Activated T-cell treated with anti-CD3 and anti-CD28 coated beads, Interleukin-2, amount 50 U/mL, for 24 hours (primary cell): ENCODE measurements around the gene TRIP6.

ENCODE experiments used
- DNase-seq: peaks from one replicate; pipeline ENCODE4 v3.0.0-alpha.2; 2020
- H3K27ac Mint-ChIP-seq: 2 replicates; pipeline ENCODE4 v1.8.0; 2020; ENCODE audit warnings: mild to moderate bottlenecking, mixed read lengths
- H3K27me3 Mint-ChIP-seq: 2 replicates; pipeline ENCODE4 v1.8.0; 2020; ENCODE audit warnings: mixed read lengths
- H3K36me3 Mint-ChIP-seq: 2 replicates; pipeline ENCODE4 v1.8.0; 2020; ENCODE audit warnings: low read depth, mixed read lengths
- H3K4me1 Mint-ChIP-seq: 2 replicates; pipeline ENCODE4 v1.8.0; 2020; ENCODE audit warnings: low read depth, mixed read lengths
- H3K4me3 Mint-ChIP-seq: 2 replicates; pipeline ENCODE4 v1.8.0; 2020; ENCODE audit warnings: mild to moderate bottlenecking, moderate library complexity, mixed read lengths
- H3K9me3 Mint-ChIP-seq: 2 replicates; pipeline ENCODE4 v1.8.0; 2020; ENCODE audit warnings: mixed read lengths

The TRIP6 gene

DNA sequence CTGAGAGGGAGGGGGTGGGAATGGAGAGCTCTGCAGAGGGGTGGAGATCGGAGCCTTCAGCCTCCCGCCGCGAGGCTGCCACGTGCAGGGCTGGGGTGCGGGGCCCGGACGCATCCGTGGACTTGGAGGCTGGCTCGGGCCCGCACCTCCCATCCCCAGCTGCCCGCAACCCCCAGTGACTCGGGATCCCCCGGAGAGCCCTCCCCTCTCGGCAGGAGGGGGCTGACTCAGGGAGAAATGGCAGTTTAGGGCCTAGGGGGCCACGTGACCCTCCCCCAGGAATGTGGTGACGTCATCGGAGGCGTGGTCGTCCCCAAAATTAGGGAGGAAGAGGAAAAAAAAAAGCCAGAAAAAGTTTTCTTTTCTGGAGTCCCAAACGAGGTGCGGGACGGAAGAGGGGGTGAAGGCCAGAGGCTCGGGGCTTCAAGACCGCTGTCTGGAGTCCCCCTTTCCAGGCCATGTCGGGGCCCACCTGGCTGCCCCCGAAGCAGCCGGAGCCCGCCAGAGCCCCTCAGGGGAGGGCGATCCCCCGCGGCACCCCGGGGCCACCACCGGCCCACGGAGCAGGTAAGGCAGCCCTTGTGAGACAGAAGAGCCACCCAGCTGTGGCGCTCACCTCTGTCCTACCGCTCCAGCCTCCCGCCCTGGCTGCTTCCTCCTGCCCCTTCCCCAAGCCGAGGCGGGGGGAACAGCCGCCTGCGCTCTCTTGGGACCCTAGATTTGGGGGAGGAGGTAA lies at the start of gene TRIP6:
Gene TRIP6, plus strand, starts transcription at position 348 of the 736 bp plus-strand sequence. Its CDS starts 111 bp downstream, at position 459.
- no peaks in the 10 kb centered on the region for H3K27me3 Mint-ChIP-seq
- H3K36me3 Mint-ChIP-seq, result peaks cover 70% of the 10 kb centered on the region
- peak within 1 kb of the TSS; percentile 91 for H3K4me3 Mint-ChIP-seq
- H3K9me3 Mint-ChIP-seq, result no peaks in the 10 kb centered on the region
- DNase-seq, result peak; percentile 83
- peaks cover 28% of the 10 kb centered on the region for H3K4me1 Mint-ChIP-seq
- peak within 1 kb of the TSS; percentile 96 for H3K27ac Mint-ChIP-seq

GRCh38 chr7:100818366-100818765 lies 48.8 kb upstream of the TRIP6 start:
- no peaks in the 10 kb centered on the region for H3K27me3 Mint-ChIP-seq
- no peak for DNase-seq
- H3K4me3 Mint-ChIP-seq, result no peak overlapping the region
- H3K36me3 Mint-ChIP-seq, result no peaks in the 10 kb centered on the region
- no peaks in the 10 kb centered on the region for H3K4me1 Mint-ChIP-seq
- no peak overlapping the region for H3K27ac Mint-ChIP-seq
- no peaks in the 10 kb centered on the region for H3K9me3 Mint-ChIP-seq

- Mint-ChIP-seq H3K27me3 (peaks cover 3% of the 10 kb centered on the region), H3K27ac (no peak overlapping the region), H3K9me3 (no peaks in the 10 kb centered on the region), H3K4me1 (no peaks in the 10 kb centered on the region), H3K36me3 (no peaks in the 10 kb centered on the region), H3K4me3 (no peak overlapping the region)
- DNase-seq, result no peak
These were observed 48.4 kb upstream of the TRIP6 start for GRCh38 chr7:100818825-100819224.

GRCh38 chr7:100819586-100819985 lies 47.6 kb upstream of the TRIP6 start:
- no peaks in the 10 kb centered on the region for H3K4me1 Mint-ChIP-seq
- no peak overlapping the region for H3K27ac Mint-ChIP-seq
- no peak for DNase-seq
- H3K27me3 Mint-ChIP-seq, result peaks cover 10% of the 10 kb centered on the region
- H3K36me3 Mint-ChIP-seq, result no peaks in the 10 kb centered on the region
- no peaks in the 10 kb centered on the region for H3K9me3 Mint-ChIP-seq
- H3K4me3 Mint-ChIP-seq, result no peak overlapping the region

GRCh38 chr7:100822236-100823139 lies 44.7 kb upstream of the TRIP6 start:
- no peak for DNase-seq
- peaks cover 33% of the 10 kb centered on the region for H3K27me3 Mint-ChIP-seq
- no peaks in the 10 kb centered on the region for H3K36me3 Mint-ChIP-seq
- H3K27ac Mint-ChIP-seq, result no peak overlapping the region
- H3K4me3 Mint-ChIP-seq, result no peak overlapping the region
- H3K9me3 Mint-ChIP-seq, result no peaks in the 10 kb centered on the region
- H3K4me1 Mint-ChIP-seq, result peaks cover 10% of the 10 kb centered on the region

DNA sequence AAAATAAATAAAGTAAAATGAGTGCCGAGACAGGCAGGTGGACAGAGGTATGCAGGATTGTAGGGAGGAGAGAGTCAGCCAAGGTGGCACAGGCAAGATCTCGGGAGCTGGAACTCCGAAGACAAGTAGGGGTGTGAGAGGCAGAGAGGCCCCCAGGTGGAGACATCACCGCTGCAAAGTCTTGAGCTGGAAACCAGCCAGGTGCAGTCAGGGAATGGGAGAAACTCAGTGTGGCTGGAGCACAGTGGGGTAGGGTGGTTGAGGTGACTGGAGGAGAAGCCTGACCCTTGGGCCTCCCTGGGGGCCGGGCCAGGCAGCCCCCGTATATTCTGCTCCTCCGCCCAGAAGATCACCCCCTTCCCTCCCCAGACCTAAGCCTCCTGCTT lies 44.1 kb upstream of the TRIP6 start:
- Mint-ChIP-seq H3K4me1 (peaks cover 15% of the 10 kb centered on the region), H3K27me3 (peaks cover 39% of the 10 kb centered on the region)
- no peak for DNase-seq

GRCh38 chr7:100823534-100823933 lies 43.7 kb upstream of the TRIP6 start:
- H3K4me1 Mint-ChIP-seq, result peaks cover 17% of the 10 kb centered on the region
- no peaks in the 10 kb centered on the region for H3K9me3 Mint-ChIP-seq
- peaks cover 43% of the 10 kb centered on the region for H3K27me3 Mint-ChIP-seq
- no peaks in the 10 kb centered on the region for H3K36me3 Mint-ChIP-seq
- no peak overlapping the region for H3K4me3 Mint-ChIP-seq
- DNase-seq, result no peak
- no peak overlapping the region for H3K27ac Mint-ChIP-seq

More for the DNA sequence above, 44.1 kb upstream of the TRIP6 start:
- Mint-ChIP-seq H3K9me3 (no peaks in the 10 kb centered on the region), H3K4me3 (no peak overlapping the region), H3K36me3 (no peaks in the 10 kb centered on the region), H3K27ac (no peak overlapping the region)

DNA sequence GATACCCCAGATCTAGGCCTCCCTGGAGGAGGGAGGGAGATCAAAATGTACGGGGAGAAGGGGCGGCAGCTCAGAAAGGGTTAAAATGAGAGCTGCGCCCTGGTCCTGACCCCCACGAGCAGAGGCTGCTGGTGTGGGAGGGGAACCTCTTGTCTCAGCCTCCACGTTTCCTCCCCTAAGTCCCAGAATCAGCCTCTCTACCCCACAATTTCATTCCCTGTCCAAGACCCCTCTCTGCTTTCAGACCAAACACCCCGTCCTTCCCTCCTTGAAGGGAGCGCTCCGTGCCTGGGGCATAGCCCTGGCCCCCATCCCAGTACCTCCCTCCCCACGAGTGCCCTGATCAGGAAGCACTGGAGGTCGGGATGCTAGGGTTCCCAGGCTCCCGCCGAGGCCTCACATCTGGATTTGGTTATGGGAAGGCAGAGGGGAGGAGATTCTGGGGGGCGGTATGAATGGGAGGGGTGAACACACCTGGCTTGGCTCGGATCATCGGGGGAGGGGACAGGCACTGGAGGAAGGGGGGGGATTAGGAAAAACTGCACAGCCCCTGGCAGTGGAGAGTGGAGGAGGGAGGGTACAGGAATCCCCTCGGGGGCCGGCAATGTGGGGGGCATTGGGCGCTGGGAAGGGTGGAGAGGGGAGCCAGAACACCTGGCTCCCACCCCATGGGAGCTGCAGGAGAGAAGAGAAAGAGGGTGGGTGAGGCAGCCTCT lies 42.5 kb upstream of the TRIP6 start:
- DNase-seq, result no peak
- Mint-ChIP-seq H3K27ac (no peak overlapping the region), H3K9me3 (no peaks in the 10 kb centered on the region), H3K27me3 (peaks cover 52% of the 10 kb centered on the region), H3K36me3 (no peaks in the 10 kb centered on the region), H3K4me1 (peaks cover 19% of the 10 kb centered on the region), H3K4me3 (no peak overlapping the region)

- H3K27me3 Mint-ChIP-seq, result peaks cover 55% of the 10 kb centered on the region
- H3K9me3 Mint-ChIP-seq, result no peaks in the 10 kb centered on the region
- H3K4me1 Mint-ChIP-seq, result peaks cover 19% of the 10 kb centered on the region
- H3K36me3 Mint-ChIP-seq, result no peaks in the 10 kb centered on the region
- H3K4me3 Mint-ChIP-seq, result no peak overlapping the region
- H3K27ac Mint-ChIP-seq, result no peak overlapping the region
- no peak for DNase-seq
These were observed 41.9 kb upstream of the TRIP6 start for GRCh38 chr7:100825215-100825671.

GRCh38 chr7:100825751-100826513 lies 41.3 kb upstream of the TRIP6 start:
- no peaks in the 10 kb centered on the region for H3K9me3 Mint-ChIP-seq
- no peak overlapping the region for H3K27ac Mint-ChIP-seq
- peak overlapping the region; percentile 59 for H3K4me3 Mint-ChIP-seq
- peaks cover 57% of the 10 kb centered on the region for H3K27me3 Mint-ChIP-seq
- no peaks in the 10 kb centered on the region for H3K36me3 Mint-ChIP-seq
- no peak for DNase-seq
- peaks cover 19% of the 10 kb centered on the region for H3K4me1 Mint-ChIP-seq

- peak; percentile 38 for DNase-seq
- peak overlapping the region; percentile 59 for H3K4me3 Mint-ChIP-seq
- peaks cover 19% of the 10 kb centered on the region for H3K4me1 Mint-ChIP-seq
- H3K9me3 Mint-ChIP-seq, result no peaks in the 10 kb centered on the region
- H3K27ac Mint-ChIP-seq, result no peak overlapping the region
- peaks cover 57% of the 10 kb centered on the region for H3K27me3 Mint-ChIP-seq
- no peaks in the 10 kb centered on the region for H3K36me3 Mint-ChIP-seq
These were observed 40.5 kb upstream of the TRIP6 start for GRCh38 chr7:100826514-100827329.

DNA sequence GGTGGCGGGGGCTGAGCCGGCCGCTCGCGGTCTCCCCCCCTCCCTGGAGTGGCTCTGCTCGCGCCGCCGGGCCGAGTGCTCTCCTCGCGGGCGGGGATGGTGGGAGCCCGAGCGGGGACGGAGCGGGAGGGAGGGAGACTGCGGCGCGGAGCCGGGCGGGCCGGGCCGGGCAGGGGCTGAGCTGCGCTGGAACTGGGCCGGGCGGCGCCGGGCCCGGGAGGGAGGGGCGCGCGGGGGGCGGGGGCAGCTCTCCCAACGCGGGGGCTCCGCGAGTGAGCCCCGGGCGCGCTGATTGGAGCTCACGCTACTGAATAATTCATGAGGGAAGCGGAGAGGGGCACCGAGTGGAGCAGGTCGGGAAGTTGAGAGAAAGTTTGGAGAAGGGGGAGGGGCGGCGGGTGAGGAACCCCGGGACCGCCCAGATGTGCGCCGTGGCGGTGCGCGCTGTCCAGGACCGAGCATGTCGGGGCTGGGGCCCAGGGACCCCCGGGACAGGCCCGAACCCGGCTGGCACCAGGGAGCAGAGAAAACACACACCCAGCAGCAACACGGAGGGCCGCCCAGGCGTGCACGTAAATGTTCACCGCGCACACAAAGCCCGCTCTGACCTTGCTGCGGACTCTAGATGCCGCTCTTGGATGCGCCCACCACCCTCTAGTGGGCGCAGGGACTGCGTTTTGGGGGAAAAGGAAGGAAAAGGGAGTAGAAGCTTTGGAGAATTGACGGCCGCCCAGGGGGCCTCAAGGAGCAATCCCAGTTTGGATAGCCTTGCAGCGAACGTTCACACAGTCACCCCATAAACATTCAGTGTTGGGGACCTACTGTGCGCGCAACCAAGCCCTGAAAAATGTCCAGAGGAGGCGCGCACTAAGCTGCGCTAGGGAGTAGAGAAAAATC lies 39.6 kb upstream of the TRIP6 start, which contains the start of gene EPHB4:
Gene EPHB4, minus strand, starts transcription at position 194 of the 897 bp plus-strand sequence. CDS start 493 bp downstream, outside the sequence.
- Mint-ChIP-seq H3K27ac (no peak within 1 kb of the TSS), H3K4me3 (peak within 1 kb of the TSS; percentile 60), H3K36me3 (no peaks in the 10 kb centered on the region), H3K27me3 (peaks cover 57% of the 10 kb centered on the region), H3K9me3 (no peaks in the 10 kb centered on the region), H3K4me1 (peaks cover 19% of the 10 kb centered on the region)
- peak; percentile 40 for DNase-seq
